Thyroid gland (tissue), 4 donors: ENCODE results near the gene DHTKD1.

Source experiments
- CTCF ChIP-seq, 6 experiments: fragments of 200-600 bp in 3 of 6; fragments of 450-650 bp in 3 of 6; sonication (generic) in 3 of 6; IDR thresholded peaks; one replicate each; pipeline ENCODE4 v1.5.1; 2016 to 2019; ENCODE audit warnings: antibody characterized with exemption in 6 of 6, mild to moderate bottlenecking in 2 of 6, inconsistent platforms in 1 of 6, moderate library complexity in 1 of 6
- POLR2A ChIP-seq, 2 donors: fragments of 450-650 bp; IDR thresholded peaks; one replicate each; pipeline ENCODE4 v1.6.1; 2017; ENCODE audit warnings: antibody characterized with exemption in 2 of 2, mild to moderate bottlenecking in 2 of 2, moderate library complexity in 1 of 2

- TF ChIP-seq CTCF (IDR thresholded peaks at IDR 0.05) (no peak), POLR2A (IDR thresholded peaks at IDR 0.05) (no peak)
Observed at GRCh38 chr10:12045596-12045995, 23.2 kb upstream of the DHTKD1 start.
